Breast epithelium (tissue), 4 donors: Measurements from ENCODE around the gene ATG2B. TPM values are rescaled to one million over a fixed set of nuclear protein-coding genes. Genes with fewer than 3 reads are reported as not detected.

Source experiments
- DNase-seq, 2 donors: peaks; one replicate each; pipeline ENCODE4 v3.0.0-alpha.2; 2019; ENCODE audit warnings: low spot score in 2 of 2
- H3K27ac ChIP-seq, 2 donors: fragments of 200-600 bp; sonication (generic) in 1 of 2; one replicate each; pipeline ENCODE4 v1.5.1; 2016 to 2019; ENCODE audit warnings: mild to moderate bottlenecking in 1 of 2
- H3K27me3 ChIP-seq, 2 donors: fragments of 200-600 bp; sonication (generic) in 1 of 2; one replicate each; pipeline versions ENCODE4 v1.5.1 to v1.6.0; 2017 to 2019; ENCODE audit warnings: control low read depth in 1 of 2, mild to moderate bottlenecking in 1 of 2
- H3K36me3 ChIP-seq: fragments of 200-600 bp; one replicate; pipeline ENCODE4 v1.5.1; 2019
- H3K4me1 ChIP-seq, 2 donors: fragments of 200-600 bp; sonication (generic); one replicate each; pipeline ENCODE4 v1.5.1; 2016 to 2019; ENCODE audit warnings: control low read depth in 1 of 2
- H3K4me3 ChIP-seq, 3 donors: fragments of 200-600 bp; sonication (generic); 1 replicate in 2 of 3; 2 replicates in 1 of 3; pipeline ENCODE4 v1.5.1; 2016 to 2019; ENCODE audit warnings: mild to moderate bottlenecking in 3 of 3, moderate library complexity in 2 of 3
- H3K9me3 ChIP-seq, 2 donors: fragments of 200-600 bp; sonication (generic) in 1 of 2; one replicate each; pipeline ENCODE4 v1.5.1; 2016 to 2019; ENCODE audit warnings: control low read depth in 1 of 2
- POLR2A ChIP-seq: fragments of 450-650 bp; IDR thresholded peaks from one replicate; pipeline ENCODE4 v1.6.1; 2016; ENCODE audit warnings: antibody characterized with exemption, mild to moderate bottlenecking, moderate library complexity
- POLR2AphosphoS5 ChIP-seq, 3 donors: sonication (generic); formaldehyde crosslinking; IDR thresholded peaks; one replicate each; pipeline ENCODE4 v1.6.1; 2017; ENCODE audit warnings: antibody characterized with exemption in 3 of 3
- intact Hi-C: fragments of 100-400 bp; cut with DNase I; formaldehyde crosslinking; loops from one replicate; pipeline ENCODE4 v1.15.1; 2023; ENCODE audit warnings: low total_unique reads
- total RNA-seq, 3 donors: library from RNA; depleted of rRNA; stranded (reverse); fragments of >200 nt; gene quantifications; one replicate each; pipeline ENCODE4 v1.1.0, GENCODE V29; 2016
- TF ChIP-seq, protein P1 (sequence below), 3 donors: fragments of 450-650 bp; IDR thresholded peaks; one replicate each; pipeline ENCODE4 v1.5.1; 2016 to 2017; ENCODE audit warnings: antibody characterized with exemption in 3 of 3, mild to moderate bottlenecking in 3 of 3, moderate library complexity in 3 of 3

The ATG2B gene
- total RNA-seq, 3 donors from 2014 or later = 23.7 to 51.4 (median 42.0) TPM

DNA sequence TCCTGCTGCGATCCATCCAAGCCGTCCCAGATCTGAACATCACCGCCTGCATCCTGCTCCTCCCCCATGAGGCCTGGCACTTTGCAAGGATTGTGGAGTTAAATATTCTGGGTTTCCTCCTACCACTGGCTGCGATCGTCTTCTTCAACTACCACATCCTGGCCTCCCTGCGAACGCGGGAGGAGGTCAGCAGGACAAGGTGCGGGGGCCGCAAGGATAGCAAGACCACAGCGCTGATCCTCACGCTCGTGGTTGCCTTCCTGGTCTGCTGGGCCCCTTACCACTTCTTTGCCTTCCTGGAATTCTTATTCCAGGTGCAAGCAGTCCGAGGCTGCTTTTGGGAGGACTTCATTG, 99.0 kb downstream of the ATG2B start:
- intact Hi-C loops = no loop called here
- no peak for DNase-seq
- Histone ChIP-seq H3K27me3 (no peaks in the 10 kb centered on the region), H3K27ac (no peak overlapping the region), H3K4me3 (no peak overlapping the region), H3K4me1 (no peaks in the 10 kb centered on the region), H3K36me3 (no peaks in the 10 kb centered on the region), H3K9me3 (no peaks in the 10 kb centered on the region)
- TF ChIP-seq, protein P1, sequence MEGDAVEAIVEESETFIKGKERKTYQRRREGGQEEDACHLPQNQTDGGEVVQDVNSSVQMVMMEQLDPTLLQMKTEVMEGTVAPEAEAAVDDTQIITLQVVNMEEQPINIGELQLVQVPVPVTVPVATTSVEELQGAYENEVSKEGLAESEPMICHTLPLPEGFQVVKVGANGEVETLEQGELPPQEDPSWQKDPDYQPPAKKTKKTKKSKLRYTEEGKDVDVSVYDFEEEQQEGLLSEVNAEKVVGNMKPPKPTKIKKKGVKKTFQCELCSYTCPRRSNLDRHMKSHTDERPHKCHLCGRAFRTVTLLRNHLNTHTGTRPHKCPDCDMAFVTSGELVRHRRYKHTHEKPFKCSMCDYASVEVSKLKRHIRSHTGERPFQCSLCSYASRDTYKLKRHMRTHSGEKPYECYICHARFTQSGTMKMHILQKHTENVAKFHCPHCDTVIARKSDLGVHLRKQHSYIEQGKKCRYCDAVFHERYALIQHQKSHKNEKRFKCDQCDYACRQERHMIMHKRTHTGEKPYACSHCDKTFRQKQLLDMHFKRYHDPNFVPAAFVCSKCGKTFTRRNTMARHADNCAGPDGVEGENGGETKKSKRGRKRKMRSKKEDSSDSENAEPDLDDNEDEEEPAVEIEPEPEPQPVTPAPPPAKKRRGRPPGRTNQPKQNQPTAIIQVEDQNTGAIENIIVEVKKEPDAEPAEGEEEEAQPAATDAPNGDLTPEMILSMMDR (IDR thresholded peaks at IDR 0.05) = no peak

GRCh38 chr14:96263347-96264199, 99.6 kb downstream of the ATG2B start:
- DNase-seq = peak in 1 of 2 donors; percentile 67
- no peaks in the 10 kb centered on the region for H3K27me3 ChIP-seq
- H3K36me3 ChIP-seq = no peaks in the 10 kb centered on the region
- intact Hi-C loops = no loop called here
- TF ChIP-seq, protein P1 (IDR thresholded peaks at IDR 0.05) = no peak
- TF ChIP-seq POLR2A (no peak), POLR2AphosphoS5 (IDR thresholded peaks at IDR 0.05) (no peak)
- no peak overlapping the region for H3K27ac ChIP-seq
- H3K9me3 ChIP-seq = no peaks in the 10 kb centered on the region
- H3K4me1 ChIP-seq = no peaks in the 10 kb centered on the region
- no peak overlapping the region for H3K4me3 ChIP-seq

DNA sequence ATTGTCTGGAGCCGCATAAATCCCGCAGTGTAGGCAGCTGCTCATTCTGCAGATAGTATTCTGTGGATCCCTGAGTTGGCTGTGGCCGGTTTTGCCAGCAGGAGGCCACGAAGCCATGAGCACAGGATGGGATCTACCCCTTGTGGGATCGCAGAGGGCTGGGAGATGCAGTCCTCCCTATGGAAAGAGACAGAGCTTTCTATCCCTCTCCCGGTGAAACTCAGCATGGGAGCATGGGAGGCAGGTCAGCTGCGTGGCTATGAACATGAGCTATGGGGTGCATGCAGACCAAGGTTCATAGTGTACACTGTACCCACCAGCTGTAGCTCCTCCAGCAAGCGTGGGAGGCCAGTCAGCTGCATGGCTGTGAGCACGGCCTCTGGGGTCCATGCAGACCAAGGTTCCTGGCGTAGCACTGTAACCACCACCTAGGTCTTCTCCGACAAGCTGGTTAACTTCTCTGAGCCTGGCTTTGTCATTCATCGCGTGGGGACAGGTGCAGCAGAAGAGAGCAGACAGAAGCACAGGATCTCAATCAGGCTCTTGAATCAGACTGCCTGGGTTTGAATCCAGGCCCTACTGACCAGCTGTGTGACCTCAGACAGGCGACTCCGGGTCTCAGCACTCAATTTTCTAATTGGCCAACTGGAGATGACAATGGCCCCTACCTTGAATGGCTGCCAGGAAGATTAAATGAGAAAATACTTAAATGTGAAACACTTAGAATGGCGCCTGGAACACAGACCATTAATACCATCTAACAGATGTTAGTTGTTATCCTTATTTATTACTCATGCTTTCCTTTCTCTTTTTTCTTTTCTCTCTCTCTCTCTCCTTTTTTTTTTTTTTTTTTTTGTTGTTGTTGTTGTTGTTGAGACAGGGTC, 101.1 kb downstream of the ATG2B start:
- intact Hi-C loops = no loop called here
- Histone ChIP-seq H3K27ac (no peak overlapping the region), H3K4me3 (no peak overlapping the region), H3K9me3 (no peaks in the 10 kb centered on the region), H3K4me1 (no peaks in the 10 kb centered on the region), H3K27me3 (no peaks in the 10 kb centered on the region), H3K36me3 (no peaks in the 10 kb centered on the region)
- TF ChIP-seq POLR2AphosphoS5 (IDR thresholded peaks at IDR 0.05) (no peak), POLR2A (no peak)
- TF ChIP-seq, protein P1 (IDR thresholded peaks at IDR 0.05) = no peak
- DNase-seq = no peak

DNA sequence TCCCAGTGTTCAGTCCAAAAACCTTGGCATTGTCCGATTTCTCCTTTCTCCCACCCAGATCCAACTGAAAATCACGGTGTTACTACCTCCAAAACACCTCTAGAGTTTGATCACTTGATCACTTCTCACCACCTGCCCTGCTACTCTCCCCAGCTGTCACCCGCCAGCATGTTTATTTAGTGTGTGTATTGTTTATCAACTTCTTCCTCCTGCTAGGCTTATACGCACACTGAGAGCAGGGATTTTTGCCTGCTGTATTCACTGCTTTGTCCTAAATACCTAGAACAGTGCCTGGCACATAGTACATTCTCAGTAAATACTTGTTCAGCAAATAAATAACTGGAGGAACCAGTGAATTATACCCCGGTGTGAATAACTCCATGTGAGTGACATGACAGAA, 102.1 kb downstream of the ATG2B start:
- H3K4me1 ChIP-seq = no peaks in the 10 kb centered on the region
- H3K27ac ChIP-seq = no peak overlapping the region
- H3K36me3 ChIP-seq = no peaks in the 10 kb centered on the region
- intact Hi-C loops = no loop called here
- H3K27me3 ChIP-seq = no peaks in the 10 kb centered on the region
- H3K9me3 ChIP-seq = no peaks in the 10 kb centered on the region
- TF ChIP-seq, protein P1 (IDR thresholded peaks at IDR 0.05) = no peak
- TF ChIP-seq POLR2A (no peak), POLR2AphosphoS5 (IDR thresholded peaks at IDR 0.05) (no peak)
- H3K4me3 ChIP-seq = no peak overlapping the region
- DNase-seq = no peak

- no peak for DNase-seq
- intact Hi-C loops = no loop called here
- no peaks in the 10 kb centered on the region for H3K27me3 ChIP-seq
- H3K4me3 ChIP-seq = no peak overlapping the region
- H3K36me3 ChIP-seq = no peaks in the 10 kb centered on the region
- TF ChIP-seq, protein P1 (IDR thresholded peaks at IDR 0.05) = no peak
- TF ChIP-seq POLR2AphosphoS5 (IDR thresholded peaks at IDR 0.05) = no peak
- TF ChIP-seq POLR2A = no peak
- peaks cover 0 to 3% of the 10 kb centered on the region in 2 donors for H3K4me1 ChIP-seq
- H3K27ac ChIP-seq = no peak overlapping the region
- no peaks in the 10 kb centered on the region for H3K9me3 ChIP-seq
Observed at GRCh38 chr14:96260341-96260821, 102.8 kb downstream of the ATG2B start.
